Measurements from ENCODE around the gene SLC19A1.

The SLC19A1 gene

GRCh38 chr21:45452696-45453307 lies 89.4 kb downstream of the SLC19A1 start:
- no peak for DNase-seq (ENCODE audit: low read depth)

- no peak for DNase-seq (ENCODE audit: low read depth)
These were observed 90.5 kb downstream of the SLC19A1 start for GRCh38 chr21:45451771-45452182.

- DNase-seq (ENCODE audit: low read depth), result no peak
These were observed 91.0 kb downstream of the SLC19A1 start for GRCh38 chr21:45451091-45451740.

- DNase-seq (ENCODE audit: low read depth), result no peak
These were observed 91.7 kb downstream of the SLC19A1 start for GRCh38 chr21:45450423-45451090.

- no peak for DNase-seq (ENCODE audit: low read depth)
These were observed 92.4 kb downstream of the SLC19A1 start for GRCh38 chr21:45449658-45450422.

- DNase-seq (ENCODE audit: low read depth), result no peak
These were observed 93.2 kb downstream of the SLC19A1 start for GRCh38 chr21:45448810-45449657.

- no peak for DNase-seq (ENCODE audit: low read depth)
These were observed 93.9 kb downstream of the SLC19A1 start for GRCh38 chr21:45448283-45448809.
